Stimulated activated CD4-positive, alpha-beta T cell treated with anti-CD3 and anti-CD28 coated beads, TNF-alpha, amount 100 ng/mL, for 4 hours (primary cell): ENCODE measurements around the gene NAV2.

Experiments
- DNase-seq, 3 experiments: peaks; one replicate each; pipeline ENCODE4 v3.0.0-alpha.2; 2020; ENCODE audit warnings: low read depth in 3 of 3

NAV2 gene

GRCh38 chr11:19687392-19687791 lies 25.2 kb upstream of the NAV2 start:
- no peak for DNase-seq

GRCh38 chr11:19689281-19690000 lies 23.2 kb upstream of the NAV2 start:
- no peak for DNase-seq

GRCh38 chr11:19690885-19691284 lies 21.8 kb upstream of the NAV2 start:
- DNase-seq: no peak

- no peak for DNase-seq
These were observed 20.7 kb upstream of the NAV2 start for GRCh38 chr11:19691815-19692500.

- DNase-seq: no peak
These were observed 19.5 kb upstream of the NAV2 start for GRCh38 chr11:19693146-19693545.

- DNase-seq: no peak
These were observed 17.8 kb upstream of the NAV2 start for GRCh38 chr11:19694796-19695345.

GRCh38 chr11:19696073-19696472 lies 16.6 kb upstream of the NAV2 start:
- no peak for DNase-seq

- no peak for DNase-seq
These were observed 15.7 kb upstream of the NAV2 start for GRCh38 chr11:19696904-19697303.

- no peak for DNase-seq
These were observed 14.9 kb upstream of the NAV2 start for GRCh38 chr11:19697721-19698121.

GRCh38 chr11:19698493-19699292 lies 13.9 kb upstream of the NAV2 start:
- no peak for DNase-seq

- DNase-seq: no peak
These were observed 11.2 kb upstream of the NAV2 start for GRCh38 chr11:19701421-19701820.

GRCh38 chr11:19702620-19703019 lies 10.0 kb upstream of the NAV2 start:
- no peak for DNase-seq

GRCh38 chr11:19703211-19703610 lies 9.4 kb upstream of the NAV2 start:
- no peak for DNase-seq

GRCh38 chr11:19704213-19704612 lies 8.4 kb upstream of the NAV2 start:
- no peak for DNase-seq

GRCh38 chr11:19705936-19706335 lies 6.7 kb upstream of the NAV2 start:
- DNase-seq: no peak

- DNase-seq: no peak
These were observed 741 bp upstream of the NAV2 start for GRCh38 chr11:19711911-19712280.

GRCh38 chr11:19713196-19714021 lies 772 bp downstream of the NAV2 start:
- no peak for DNase-seq

- no peak for DNase-seq
These were observed 1.4 kb downstream of the NAV2 start for GRCh38 chr11:19714022-19714386.

- DNase-seq: no peak
These were observed 2.0 kb downstream of the NAV2 start for GRCh38 chr11:19714387-19715363.

GRCh38 chr11:19715373-19715772 lies 2.7 kb downstream of the NAV2 start:
- DNase-seq: no peak
